Measurements from ENCODE around the gene SEMA5B. TPM values are rescaled to one million over a fixed set of nuclear protein-coding genes. Genes with fewer than 3 reads are reported as not detected.

The SEMA5B gene
- total RNA-seq, 4 donors from 2014 or later: 0.29 to 25.4 (median 4.5) TPM; not detected in 1

GRCh38 chr3:123072564-123072963 is 45.0 kb upstream of the SEMA5B start:
- no peak for TF ChIP-seq POLR2A (IDR thresholded peaks at IDR 0.05)
- H3K4me3 ChIP-seq: no peak overlapping the region
- no peaks in the 10 kb centered on the region for H3K9me3 ChIP-seq
- H3K27ac ChIP-seq: no peak overlapping the region
- H3K36me3 ChIP-seq: no peaks in the 10 kb centered on the region
- intact Hi-C loops (cut with DNase I; ENCODE audit: low total_unique reads): no loop called here
- no peaks in the 10 kb centered on the region for H3K27me3 ChIP-seq
- no peaks in the 10 kb centered on the region for H3K4me1 ChIP-seq
- no peak for DNase-seq

- no peak for DNase-seq
- H3K36me3 ChIP-seq: no peaks in the 10 kb centered on the region
- H3K4me3 ChIP-seq: no peak overlapping the region
- no peaks in the 10 kb centered on the region for H3K27me3 ChIP-seq
- no peak overlapping the region for H3K27ac ChIP-seq
- H3K4me1 ChIP-seq: no peaks in the 10 kb centered on the region
- intact Hi-C loops (cut with DNase I; ENCODE audit: low total_unique reads): no loop called here
- TF ChIP-seq CTCF (IDR thresholded peaks at IDR 0.05) (no peak), POLR2A (IDR thresholded peaks at IDR 0.05) (no peak)
- no peaks in the 10 kb centered on the region for H3K9me3 ChIP-seq
Measured at GRCh38 chr3:123072152-123072551, 44.6 kb upstream of the SEMA5B start.

- no peaks in the 10 kb centered on the region for H3K36me3 ChIP-seq
- intact Hi-C loops (cut with DNase I; ENCODE audit: low total_unique reads): no loop called here
- H3K27ac ChIP-seq: no peak overlapping the region
- DNase-seq: no peak
- no peaks in the 10 kb centered on the region for H3K4me1 ChIP-seq
- TF ChIP-seq POLR2A (IDR thresholded peaks at IDR 0.05) (no peak), CTCF (IDR thresholded peaks at IDR 0.05) (no peak)
- no peaks in the 10 kb centered on the region for H3K9me3 ChIP-seq
- no peaks in the 10 kb centered on the region for H3K27me3 ChIP-seq
- H3K4me3 ChIP-seq: no peak overlapping the region
Measured at GRCh38 chr3:123071581-123071980, 44.0 kb upstream of the SEMA5B start.

GRCh38 chr3:123071146-123071545 is 43.6 kb upstream of the SEMA5B start:
- TF ChIP-seq CTCF (IDR thresholded peaks at IDR 0.05): peak in 1 of 4 experiments; percentile 10
- TF ChIP-seq POLR2A (IDR thresholded peaks at IDR 0.05): no peak
- Histone ChIP-seq H3K36me3 (no peaks in the 10 kb centered on the region), H3K4me1 (no peaks in the 10 kb centered on the region), H3K9me3 (no peaks in the 10 kb centered on the region), H3K27ac (no peak overlapping the region), H3K4me3 (no peak overlapping the region), H3K27me3 (no peaks in the 10 kb centered on the region)
- intact Hi-C loops (cut with DNase I; ENCODE audit: low total_unique reads): no loop called here
- no peak for DNase-seq

GRCh38 chr3:123070510-123070909 is 42.9 kb upstream of the SEMA5B start:
- Histone ChIP-seq H3K27me3 (no peaks in the 10 kb centered on the region), H3K36me3 (no peaks in the 10 kb centered on the region), H3K27ac (no peak overlapping the region), H3K4me3 (no peak overlapping the region), H3K9me3 (no peaks in the 10 kb centered on the region), H3K4me1 (no peaks in the 10 kb centered on the region)
- intact Hi-C loops (cut with DNase I; ENCODE audit: low total_unique reads): no loop called here
- no peak for TF ChIP-seq CTCF (IDR thresholded peaks at IDR 0.05)
- no peak for TF ChIP-seq POLR2A (IDR thresholded peaks at IDR 0.05)
- DNase-seq: no peak

Data from uterus (tissue), 4 donors.